CD4-positive, alpha-beta T cell treated with Interleukin-4 for 1 hour (primary cell): ENCODE measurements around the gene CDCP2.
A peak's percentile ranks its signal among the peaks of the same experiment; 100 is the strongest.
"Not testable (repeated sequence)": the region's sequence is repeated elsewhere in the genome, so short reads cannot be mapped to it uniquely, and the experiment has no call there.

Experiments used
- DNase-seq, 2 donors: peaks; one replicate each; pipeline ENCODE4 v3.0.0-alpha.2; 2020 to 2022

CDCP2 gene

DNA sequence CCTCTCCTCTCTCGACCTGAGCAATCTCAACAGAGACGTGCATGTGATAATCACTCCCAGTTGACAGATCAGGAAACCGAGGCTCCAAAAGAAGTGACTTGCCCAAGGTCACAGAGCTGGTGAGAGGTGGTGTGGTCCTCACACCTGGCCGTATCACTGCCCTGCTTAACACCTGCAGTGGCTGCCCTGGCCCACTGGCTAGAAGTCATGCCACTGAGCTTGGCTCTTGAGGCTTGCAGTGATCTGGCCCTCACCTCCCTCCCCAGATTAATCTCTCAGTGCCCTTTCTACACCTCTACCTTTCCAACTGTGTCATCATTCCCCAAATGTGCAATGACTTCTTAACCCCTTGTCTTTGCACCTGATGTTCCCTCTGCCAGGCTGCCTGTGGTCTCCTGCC, 38.8 kb downstream of the CDCP2 start:
- no peak for DNase-seq

DNA sequence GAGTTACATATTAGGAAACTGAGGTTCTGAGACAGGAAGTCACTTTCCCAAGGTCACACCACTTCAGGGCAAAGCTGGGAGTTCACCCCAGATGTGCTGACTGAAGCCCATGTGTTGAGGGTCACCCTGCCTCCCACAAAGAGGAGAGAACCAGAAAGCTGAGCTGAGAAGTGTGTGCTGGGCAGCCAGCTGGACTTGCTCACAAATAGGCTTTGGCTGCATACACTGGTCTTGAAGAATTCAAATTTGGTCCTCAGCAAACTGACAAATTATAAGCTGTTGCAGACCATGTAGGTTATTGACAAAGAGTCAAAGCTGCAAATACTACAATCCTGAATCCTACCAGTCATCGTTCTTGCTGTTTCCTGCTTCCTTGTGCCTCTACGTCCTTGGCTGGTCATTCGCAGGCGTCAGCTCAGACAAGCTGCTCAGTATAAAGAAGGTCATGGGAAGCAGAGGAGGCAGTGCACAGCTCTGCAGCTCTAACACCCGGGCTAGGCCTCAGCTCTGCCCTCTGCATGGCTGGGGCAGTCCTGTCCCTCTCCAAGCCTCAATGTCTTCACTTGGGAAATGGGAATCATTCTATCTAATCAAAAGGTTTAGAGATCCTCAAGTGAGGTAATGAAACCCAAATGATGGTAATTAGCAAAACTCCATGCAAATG, 40.0 kb downstream of the CDCP2 start:
- no peak for DNase-seq

- DNase-seq = no peak
These were observed 40.8 kb downstream of the CDCP2 start for GRCh38 chr1:54112027-54112426.

GRCh38 chr1:54111624-54112023, 41.2 kb downstream of the CDCP2 start:
- no peak for DNase-seq

- DNase-seq = no peak
These were observed 41.8 kb downstream of the CDCP2 start for GRCh38 chr1:54110996-54111395.

DNA sequence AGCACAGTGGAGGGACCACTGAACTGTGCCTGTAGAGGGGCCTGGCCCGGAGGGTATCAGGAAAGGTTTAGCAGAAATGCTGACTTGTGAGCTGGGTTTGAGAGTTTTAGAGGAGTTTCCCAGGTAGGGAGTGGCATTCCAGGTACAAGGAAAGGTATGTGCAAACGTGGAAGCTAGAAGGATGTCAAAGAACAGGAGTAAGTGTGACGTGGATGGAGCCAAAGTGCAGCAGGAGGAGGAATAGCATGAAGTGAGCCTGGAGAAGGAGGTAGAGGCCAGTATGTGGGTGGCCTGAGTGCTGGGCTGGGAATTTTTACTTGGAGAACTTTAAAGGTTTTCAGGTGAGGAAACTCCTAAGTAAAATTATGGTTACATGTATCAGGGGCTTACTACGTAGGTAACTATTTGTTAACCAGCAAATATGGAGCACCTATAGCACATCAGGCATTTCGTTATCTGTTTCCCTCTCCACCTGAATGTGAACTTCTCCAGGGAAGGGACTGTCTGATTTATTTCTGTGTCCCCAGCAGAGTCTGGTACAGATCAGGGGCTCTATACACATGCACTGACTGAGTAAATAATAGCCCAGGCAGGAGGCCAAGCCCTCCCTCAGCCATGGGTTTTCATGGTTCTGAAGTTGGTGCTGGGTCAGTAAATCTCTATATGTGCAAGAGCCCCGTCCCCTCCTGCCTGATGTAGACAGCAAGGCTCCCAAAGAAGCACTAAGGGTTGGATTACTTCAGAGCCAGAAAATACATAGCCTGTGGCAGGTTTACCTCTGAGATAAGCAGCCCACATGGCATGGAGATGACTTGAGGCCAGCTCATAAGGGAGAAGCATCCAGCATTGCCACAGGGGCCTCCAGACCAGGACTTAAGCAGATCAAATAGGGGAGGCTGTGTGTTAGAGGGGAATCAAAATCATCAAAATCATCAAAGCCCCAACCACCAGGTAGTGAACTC, 43.4 kb downstream of the CDCP2 start:
- no peak for DNase-seq

- no peak for DNase-seq
These were observed 44.6 kb downstream of the CDCP2 start for GRCh38 chr1:54108156-54108555.

GRCh38 chr1:54107131-54107530, 45.7 kb downstream of the CDCP2 start:
- DNase-seq = no peak

DNA sequence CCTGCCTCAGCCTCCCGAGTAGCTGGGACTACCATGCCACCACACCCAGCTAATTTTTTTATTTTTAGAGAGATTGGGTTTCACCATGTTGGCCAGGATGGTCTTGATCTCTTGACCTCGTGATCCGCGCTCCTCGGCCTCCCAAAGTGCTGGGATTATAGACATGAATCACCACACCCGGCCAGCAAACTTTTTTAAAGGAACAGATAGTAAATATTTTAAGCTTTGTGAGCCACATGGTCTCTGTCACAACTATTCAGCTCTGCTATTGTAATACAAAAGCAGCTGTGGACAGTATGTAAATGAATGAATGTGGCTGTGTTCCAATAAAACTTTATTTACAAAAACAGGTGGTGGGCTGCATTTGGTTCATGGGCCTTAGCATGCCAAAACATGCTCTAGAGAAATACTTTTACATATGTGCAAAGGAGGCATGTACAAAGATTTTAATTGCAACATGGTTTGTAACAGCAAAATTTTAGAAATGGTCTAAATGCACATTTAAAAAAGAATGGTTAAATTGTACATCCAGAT, 47.0 kb downstream of the CDCP2 start:
- no peak for DNase-seq

GRCh38 chr1:54105080-54105479, 47.7 kb downstream of the CDCP2 start:
- DNase-seq = no peak

- not testable (repeated sequence) for DNase-seq
These were observed 48.2 kb downstream of the CDCP2 start for GRCh38 chr1:54104613-54105012.

GRCh38 chr1:54103414-54103813, 49.4 kb downstream of the CDCP2 start:
- no peak for DNase-seq

GRCh38 chr1:54100500-54100899, 52.3 kb downstream of the CDCP2 start:
- DNase-seq = no peak

DNA sequence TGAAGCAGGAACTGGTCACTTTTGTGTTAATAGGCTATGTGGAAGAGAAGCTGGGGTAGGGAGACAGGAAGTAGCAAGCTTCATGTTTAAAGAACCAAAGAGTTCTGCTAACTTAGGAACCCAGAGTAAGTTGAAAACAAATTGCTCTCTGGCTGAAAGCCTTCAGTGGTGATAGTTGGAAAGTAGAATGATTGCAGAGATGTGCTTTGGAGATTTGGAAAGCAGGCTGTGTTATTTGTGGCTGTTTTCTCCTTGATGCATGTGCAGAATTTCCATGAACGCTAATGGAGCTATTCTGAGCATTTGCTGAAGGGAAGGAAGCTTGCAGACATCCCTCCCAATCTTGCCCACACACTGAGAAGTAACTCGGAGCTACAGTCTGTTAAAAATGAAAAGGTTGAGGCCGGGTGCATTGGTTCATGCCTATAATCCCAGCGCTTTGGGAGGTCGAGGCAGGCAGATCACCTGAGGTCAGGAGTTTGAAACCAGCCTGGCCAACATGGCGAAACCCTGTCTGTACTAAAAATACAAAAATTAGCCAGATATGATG, 53.7 kb downstream of the CDCP2 start:
- no peak for DNase-seq

DNA sequence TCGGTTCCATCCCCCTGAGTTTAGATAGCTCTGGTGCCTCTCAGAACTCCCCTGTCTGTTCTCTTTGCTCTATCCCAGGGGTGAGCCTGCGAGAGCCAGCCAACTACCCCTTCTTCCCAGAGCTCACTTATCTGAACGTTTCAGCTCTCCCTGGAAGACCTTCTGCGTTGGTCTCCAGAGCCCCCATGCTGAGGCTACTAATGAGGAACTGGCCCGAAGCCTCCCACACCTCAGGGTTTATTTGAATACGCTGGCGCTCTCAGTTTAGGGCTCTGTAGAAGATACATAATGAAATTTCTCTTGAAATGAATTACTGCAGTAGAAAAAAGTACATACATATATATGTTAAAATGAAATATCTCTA, 55.9 kb downstream of the CDCP2 start:
- no peak for DNase-seq

- DNase-seq = no peak
These were observed 56.4 kb downstream of the CDCP2 start for GRCh38 chr1:54096227-54096876.

DNA sequence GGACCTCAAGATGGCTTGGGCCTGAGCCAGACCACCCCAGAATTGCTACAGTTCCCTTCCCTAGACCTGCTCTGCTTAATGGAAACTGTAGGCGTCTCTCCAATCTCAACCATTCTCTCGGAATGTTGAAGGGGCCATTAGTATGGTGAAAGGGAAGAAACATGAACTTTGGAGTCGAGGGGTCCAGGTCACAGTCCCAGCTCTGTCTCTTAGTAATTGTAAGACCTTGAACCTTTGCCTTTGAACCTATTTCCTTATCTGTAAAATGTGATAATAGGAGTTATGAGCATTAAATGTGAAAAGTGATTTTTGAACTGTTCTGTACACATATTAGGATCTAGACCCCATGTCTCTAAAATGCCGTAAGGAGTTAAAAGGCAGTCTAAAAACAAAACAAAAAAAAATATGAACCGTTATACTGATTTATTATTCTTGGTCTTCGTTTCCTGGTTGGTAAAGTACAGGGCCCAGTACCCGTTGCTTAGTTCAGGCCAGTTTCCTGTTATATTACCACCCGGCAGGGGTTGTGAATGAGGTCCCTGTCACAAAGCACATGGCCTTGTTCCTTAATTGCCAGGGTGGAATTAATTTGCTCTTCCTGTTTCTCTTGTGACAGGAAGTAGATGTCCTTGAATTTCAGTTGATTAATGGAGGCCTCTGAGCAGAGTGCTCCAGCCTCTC, 57.1 kb downstream of the CDCP2 start:
- peak in 1 of 2 donors; percentile 37 for DNase-seq

GRCh38 chr1:54094730-54095105, 58.1 kb downstream of the CDCP2 start:
- not testable (repeated sequence) for DNase-seq

DNA sequence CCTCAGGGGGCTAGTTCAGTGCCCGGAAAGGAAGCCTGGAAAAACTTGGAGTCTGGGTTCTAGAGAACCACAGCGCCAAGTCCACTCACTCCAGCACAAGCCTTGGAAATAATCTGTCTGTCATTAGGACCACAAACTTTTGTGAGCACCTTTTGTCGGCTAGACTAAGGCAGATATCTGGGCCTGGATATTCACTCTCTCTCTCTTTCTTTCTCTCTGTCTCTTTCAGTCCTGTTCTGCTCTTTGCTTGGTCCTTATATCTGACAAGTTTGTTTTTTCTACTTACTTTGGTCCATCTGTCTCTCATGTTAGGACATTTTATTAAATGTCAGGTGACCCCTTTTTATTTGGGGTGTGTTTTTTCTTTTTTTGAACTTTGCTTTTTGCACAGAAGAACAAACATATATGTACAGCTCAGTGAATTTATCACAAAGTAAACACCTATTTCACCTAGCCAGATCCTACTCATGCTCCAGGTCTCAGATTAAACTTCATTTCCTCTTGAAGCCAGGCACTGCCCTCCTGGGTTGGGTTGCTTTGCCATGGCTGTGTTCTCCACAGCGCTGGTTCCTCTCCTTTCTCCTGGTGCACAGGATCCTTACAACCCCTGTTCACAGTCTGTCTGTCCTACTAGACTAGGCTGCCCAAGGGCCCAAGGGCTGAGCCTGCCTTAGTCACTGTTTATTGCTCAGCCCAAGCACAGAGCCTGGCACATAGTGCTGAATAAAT, 58.6 kb downstream of the CDCP2 start:
- no peak for DNase-seq

DNA sequence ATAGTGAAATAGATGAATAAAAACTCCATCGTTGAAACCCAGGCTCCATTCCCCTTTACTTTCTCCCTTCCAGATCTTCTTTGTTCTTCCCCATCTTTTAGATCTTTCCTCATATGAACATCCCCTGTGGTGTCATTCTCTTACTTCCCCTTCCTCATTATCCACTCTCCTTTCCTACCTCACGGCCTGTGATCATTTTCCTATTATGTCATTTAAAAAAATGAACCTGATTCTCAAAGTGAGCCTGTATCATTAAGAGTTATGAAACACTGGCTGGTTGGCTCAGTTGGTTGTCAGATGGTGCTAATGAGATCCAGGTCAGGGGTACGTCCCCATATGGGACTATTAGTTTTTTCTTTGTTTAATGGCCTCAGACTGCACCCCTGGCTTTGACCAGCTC, 61.1 kb downstream of the CDCP2 start:
- DNase-seq = no peak

DNA sequence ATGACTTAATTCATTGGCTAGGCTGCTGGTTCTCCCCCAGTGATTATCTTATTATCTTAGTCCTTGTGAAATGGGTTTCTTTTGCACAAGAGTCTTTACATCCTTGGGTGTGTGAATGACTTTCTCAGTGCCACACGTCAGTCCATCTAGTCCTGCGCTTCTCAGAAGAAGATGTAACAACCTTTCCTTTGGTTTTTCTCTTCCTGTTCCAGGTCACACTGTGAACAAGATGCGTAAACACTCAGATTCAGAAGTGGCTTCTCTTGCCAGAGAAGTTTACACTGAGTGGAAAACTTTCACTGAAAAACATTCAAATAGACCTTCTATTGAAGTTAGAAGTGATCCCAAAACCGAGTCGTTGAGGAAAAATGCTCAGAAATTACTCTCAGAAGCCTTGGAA, 64.4 kb downstream of the CDCP2 start:
- no peak for DNase-seq

DNA sequence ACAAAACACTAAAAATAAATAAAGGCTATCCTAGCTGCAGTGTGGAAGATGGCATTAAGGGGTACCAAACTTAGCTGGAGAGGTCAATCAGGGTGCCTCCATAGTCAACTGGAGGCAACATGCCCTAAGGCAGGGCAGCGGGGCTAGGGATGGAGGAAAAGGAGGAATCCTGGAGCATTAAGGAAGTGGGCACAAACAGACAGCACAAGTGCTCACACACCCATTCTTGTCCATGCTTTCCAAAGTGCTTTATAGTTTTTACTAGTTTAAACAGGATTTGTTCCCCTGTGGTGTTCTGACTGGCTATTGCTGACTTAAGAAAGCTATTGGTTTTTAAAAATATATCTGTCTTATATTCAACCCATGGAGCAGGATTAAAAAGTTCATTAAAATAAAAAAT, 66.0 kb downstream of the CDCP2 start:
- DNase-seq = no peak
